ENCODE data around the gene PCMT1. TPM values are rescaled to one million over a fixed set of nuclear protein-coding genes. Genes with fewer than 3 reads are reported as not detected.
"Not testable (repeated sequence)": the region's sequence is repeated elsewhere in the genome, so short reads cannot be mapped to it uniquely, and the experiment has no call there.

PCMT1 gene
- 97.7 TPM for total RNA-seq

- DNase-seq (ENCODE audit: low spot score) (peak; percentile 89), ATAC-seq (peak; percentile 97)
- intact Hi-C loops (cut with DNase I), result no loop called here
Measured at GRCh38 chr6:149749594-149750135, at the start of gene PCMT1. Gene PCMT1, plus strand, starts transcription at chr6:149749741. Its CDS starts 161 bp downstream, at chr6:149749902.

- DNase-seq (ENCODE audit: low spot score) (no peak), ATAC-seq (no peak)
- intact Hi-C loops (cut with DNase I), result no loop called here
Measured at GRCh38 chr6:149701714-149702113, 47.8 kb upstream of the PCMT1 start.

- ATAC-seq (no peak), DNase-seq (ENCODE audit: low spot score) (no peak)
- intact Hi-C loops (cut with DNase I), result no loop called here
Measured at GRCh38 chr6:149711711-149712110, 37.8 kb upstream of the PCMT1 start.

- ATAC-seq, result no peak
- no peak for DNase-seq (ENCODE audit: low spot score)
- intact Hi-C loops (cut with DNase I), result no loop called here
Measured at GRCh38 chr6:149714442-149714841, 35.1 kb upstream of the PCMT1 start.

DNA sequence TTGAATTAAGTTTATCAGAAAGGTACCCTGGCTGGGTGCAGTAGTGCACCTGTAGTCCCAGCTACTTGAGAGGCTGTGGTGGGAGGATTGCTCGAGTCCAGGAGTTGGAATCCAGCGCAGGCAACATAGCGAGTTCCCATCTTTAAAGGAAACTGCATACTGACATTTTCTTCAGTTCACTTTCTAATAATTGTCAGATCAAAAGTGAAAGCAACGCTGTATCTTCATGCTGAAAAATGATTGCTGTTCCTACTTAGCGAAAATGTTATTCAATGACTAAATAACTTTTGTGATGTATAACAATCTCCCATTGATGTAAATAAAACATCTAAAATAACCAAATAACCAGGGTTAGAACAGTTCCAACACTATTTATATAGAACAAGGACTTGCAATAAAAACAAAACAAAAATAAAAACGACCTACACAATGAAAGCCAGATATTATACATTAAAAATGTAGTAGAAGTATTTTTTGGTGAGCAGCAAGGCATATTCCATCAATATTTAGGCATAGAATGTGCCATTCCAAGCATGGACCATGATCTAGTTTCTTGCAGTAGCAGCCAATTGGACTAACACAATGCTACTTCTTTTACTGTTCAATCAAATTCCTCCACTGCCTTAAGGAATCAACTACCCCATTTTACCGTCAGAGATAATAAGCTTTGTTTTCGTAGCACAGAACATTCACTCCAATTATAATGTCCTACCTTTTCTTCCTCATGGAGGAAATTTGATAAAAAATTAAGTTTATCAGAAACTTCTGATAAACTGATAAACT, 33.2 kb upstream of the PCMT1 start:
- intact Hi-C loops (cut with DNase I), result no loop called here
- ATAC-seq, result no peak

DNA sequence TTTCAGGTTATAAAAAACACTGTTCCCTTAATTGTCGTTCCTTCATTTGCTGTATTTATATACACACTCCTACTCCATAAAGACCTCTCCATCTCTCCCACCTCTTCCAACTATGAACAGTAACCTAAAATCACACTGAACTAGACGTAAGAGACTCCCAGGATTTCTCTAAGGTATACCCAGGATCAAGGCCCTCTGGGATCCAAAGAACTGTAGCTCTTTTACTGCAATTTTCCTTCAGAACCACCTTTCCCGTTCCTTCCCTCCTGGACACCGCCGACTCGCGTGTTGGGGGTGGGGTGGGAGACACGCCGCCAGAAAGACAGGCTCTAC, 32.3 kb upstream of the PCMT1 start:
- DNase-seq (ENCODE audit: low spot score), result no peak
- ATAC-seq, result no peak
- intact Hi-C loops (cut with DNase I), result no loop called here

More for the DNA sequence above, 33.2 kb upstream of the PCMT1 start:
- no peak for DNase-seq (ENCODE audit: low spot score)

DNA sequence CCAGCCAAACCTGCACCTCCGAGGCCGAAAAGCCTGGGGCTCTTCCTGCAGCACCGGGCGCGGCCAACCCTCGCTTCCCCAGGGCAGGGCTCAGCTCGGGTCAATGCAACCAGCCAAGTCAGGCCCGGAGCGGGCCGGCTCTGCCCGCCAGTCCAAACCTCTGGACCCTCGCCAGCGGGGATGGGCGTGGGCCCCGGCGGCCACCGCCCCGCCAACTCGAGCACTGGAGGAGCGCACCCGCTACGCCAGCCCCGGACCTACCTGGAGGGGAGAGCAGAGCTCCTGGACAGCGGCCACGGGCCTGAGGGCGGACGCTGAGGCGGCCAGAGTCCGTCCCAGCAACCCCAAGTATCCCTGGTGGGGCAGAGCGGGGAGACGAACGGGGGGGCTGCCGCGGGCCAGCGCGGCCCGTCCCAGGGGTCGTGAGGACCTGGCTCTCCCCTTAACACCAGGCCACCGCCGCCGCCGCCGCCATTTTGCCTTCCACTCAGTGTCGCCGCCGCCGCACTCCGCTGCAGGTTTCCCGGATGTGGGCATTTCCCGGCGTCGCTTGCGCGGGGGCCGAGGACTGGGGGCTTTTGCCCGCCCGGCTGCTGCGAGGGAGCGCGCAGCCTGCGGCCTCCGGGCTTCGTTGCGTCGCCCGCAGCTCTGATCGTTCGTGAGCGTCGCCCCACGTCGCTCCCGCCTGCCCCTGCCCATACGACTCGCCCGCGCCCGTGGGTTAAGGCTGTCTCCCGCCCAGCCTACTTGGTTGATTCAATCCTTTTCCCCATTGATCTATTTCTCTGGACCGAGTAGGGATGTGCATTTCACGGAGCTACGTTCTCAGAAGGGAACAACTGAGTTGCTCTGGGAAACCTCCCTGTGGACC, 31.7 kb upstream of the PCMT1 start, which contains the start of gene LATS1:
TSS of gene LATS1 (minus strand) at position 514 of the 871 bp plus-strand sequence. CDS start 15,975 bp downstream, outside the sequence.
- intact Hi-C loops (cut with DNase I), result no loop called here
- DNase-seq (ENCODE audit: low spot score) (peak; percentile 94), ATAC-seq (peak; percentile 97)

DNA sequence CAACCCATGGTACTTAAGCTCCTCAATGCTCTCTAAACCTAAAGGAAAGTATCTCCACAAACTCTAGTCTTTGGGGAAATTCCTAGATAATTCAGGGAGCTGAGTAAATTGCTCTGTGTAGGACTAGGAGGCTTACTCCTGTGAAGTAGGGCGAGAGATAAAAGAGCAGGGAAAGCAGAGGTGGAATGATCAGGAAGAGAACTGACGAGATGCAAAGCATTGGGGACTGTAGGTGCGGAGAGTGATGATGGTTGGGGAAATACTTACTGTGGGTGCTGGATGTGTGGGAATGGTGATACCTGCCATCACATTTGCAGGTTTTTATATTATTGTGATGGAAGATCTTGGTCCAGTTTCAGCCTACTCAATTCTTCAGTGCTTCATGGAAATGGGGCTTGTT, 30.0 kb upstream of the PCMT1 start:
- intact Hi-C loops (cut with DNase I), result no loop called here
- no peak for DNase-seq (ENCODE audit: low spot score)
- no peak for ATAC-seq

DNA sequence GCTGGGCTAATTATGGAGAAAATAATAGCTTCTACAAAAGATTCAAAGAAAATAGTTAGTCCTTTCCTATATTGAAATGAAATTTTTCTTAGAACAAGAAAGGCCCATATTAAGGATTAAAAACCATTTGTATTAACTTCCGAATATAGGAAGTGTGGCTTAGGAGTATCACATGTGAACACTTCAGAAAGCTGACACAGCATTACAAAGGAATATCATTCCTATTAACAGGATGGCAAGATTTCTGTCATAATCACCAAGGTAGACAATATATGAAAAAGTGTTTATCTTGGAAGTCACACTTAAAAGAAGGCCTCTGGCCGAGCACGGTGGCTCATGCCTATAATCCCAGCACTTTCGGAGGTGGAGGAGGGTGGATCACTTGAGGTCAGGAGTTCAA, 26.3 kb upstream of the PCMT1 start:
- DNase-seq (ENCODE audit: low spot score) (no peak), ATAC-seq (no peak)
- intact Hi-C loops (cut with DNase I), result no loop called here

DNA sequence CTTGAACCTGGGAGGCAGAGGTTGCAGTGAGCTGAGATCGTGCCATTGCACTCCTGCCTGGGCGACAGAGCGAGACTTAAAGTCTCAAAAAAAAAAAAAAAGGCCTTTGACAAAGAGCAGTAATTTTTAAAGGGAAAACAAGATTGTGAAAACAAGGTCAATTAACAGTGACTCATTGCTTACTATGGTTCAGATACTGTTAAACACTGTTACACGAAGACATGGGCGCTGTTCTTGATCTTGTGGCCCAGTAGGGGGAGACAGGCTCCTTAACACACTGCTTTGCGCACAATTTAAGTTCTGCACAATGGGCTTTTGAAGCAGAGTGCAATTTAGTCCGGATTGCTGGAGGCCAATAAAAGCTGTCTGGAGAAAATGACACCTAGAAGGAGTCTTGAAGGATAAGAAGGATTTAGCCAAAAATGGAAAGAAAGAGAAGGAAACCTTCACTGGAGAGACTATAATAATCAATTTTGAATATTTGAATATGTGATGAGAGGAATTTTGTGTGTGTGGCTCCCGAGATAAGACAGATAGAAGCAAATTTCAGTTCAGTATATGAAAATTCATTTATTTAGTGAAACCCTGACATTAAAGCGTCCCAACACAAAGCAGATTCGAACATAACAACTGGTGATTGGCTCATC, 25.6 kb upstream of the PCMT1 start:
- intact Hi-C loops (cut with DNase I), result no loop called here
- DNase-seq (ENCODE audit: low spot score), result no peak
- ATAC-seq, result peak; percentile 78

- no peak for DNase-seq (ENCODE audit: low spot score)
- intact Hi-C loops (cut with DNase I), result no loop called here
- ATAC-seq, result no peak
Measured at GRCh38 chr6:149725785-149726184, 23.8 kb upstream of the PCMT1 start.

GRCh38 chr6:149727793-149728498, 21.6 kb upstream of the PCMT1 start:
- intact Hi-C loops (cut with DNase I), result no loop called here
- DNase-seq (ENCODE audit: low spot score), result no peak
- no peak for ATAC-seq

- intact Hi-C loops (cut with DNase I), result no loop called here
- ATAC-seq (no peak), DNase-seq (ENCODE audit: low spot score) (no peak)
Measured at GRCh38 chr6:149728499-149729234, 20.9 kb upstream of the PCMT1 start.

- intact Hi-C loops (cut with DNase I), result no loop called here
- no peak for DNase-seq (ENCODE audit: low spot score)
- no peak for ATAC-seq
Measured at GRCh38 chr6:149729824-149730223, 19.7 kb upstream of the PCMT1 start.

DNA sequence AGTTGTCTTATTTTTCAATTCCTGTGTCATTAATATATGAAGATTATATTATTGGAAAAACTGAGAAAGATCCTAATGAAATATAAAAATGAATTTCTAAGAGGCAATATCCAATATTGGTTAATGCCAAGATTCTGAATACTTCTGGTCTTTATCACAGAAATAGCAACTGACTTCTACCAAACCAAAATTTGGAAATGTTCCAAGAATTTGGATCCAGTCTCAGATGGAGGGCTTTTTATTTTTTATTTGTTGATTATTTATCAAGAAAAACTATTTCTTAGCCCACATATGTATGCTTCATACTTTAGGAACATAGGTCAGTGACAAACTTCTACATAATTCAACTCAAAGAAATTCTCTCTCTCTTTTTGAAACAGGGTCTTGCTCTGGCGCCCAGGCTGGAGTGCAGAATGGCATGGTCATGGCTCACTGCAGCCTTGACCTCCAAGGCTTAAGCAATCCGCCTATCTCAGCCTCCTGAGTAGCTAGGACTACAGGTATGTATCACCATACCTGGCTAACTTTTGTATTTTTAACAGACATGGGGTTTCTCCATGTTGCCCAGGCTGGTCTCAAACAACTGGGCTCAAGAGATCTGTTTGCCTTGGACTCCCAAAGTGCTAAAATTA, 16.3 kb upstream of the PCMT1 start:
- DNase-seq (ENCODE audit: low spot score), result no peak
- ATAC-seq, result no peak
- intact Hi-C loops (cut with DNase I), result no loop called here

DNA sequence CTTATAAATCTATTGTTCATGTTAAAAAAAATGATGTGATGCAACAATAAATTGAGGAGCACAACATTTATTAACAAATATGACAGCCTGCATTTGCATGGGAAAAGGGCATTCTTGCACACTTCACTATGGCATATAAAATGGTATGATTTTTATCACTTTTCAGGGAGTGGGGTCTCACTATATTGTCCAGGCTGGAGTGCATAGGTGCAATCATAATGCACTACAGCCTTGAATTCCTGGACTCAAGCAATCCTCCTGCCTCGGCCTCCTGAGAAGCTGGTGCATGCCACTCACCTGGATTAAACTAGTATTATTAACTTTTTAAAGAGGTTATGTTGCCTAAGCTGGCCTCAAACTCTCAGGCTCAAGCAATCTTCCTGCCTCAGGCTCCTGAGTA, 14.6 kb upstream of the PCMT1 start:
- DNase-seq (ENCODE audit: low spot score), result no peak
- ATAC-seq, result no peak
- intact Hi-C loops (cut with DNase I), result no loop called here

GRCh38 chr6:149745252-149745651, 4.3 kb upstream of the PCMT1 start:
- DNase-seq (ENCODE audit: low spot score), result not testable (repeated sequence)

More at GRCh38 chr6:149745252-149745651, 4.3 kb upstream of the PCMT1 start:
- ATAC-seq; intact Hi-C loops (cut with DNase I): not testable (repeated sequence)

Data from sciatic nerve (tissue), 2 donors.